ENCODE data around the gene ST6GAL1.

DNA sequence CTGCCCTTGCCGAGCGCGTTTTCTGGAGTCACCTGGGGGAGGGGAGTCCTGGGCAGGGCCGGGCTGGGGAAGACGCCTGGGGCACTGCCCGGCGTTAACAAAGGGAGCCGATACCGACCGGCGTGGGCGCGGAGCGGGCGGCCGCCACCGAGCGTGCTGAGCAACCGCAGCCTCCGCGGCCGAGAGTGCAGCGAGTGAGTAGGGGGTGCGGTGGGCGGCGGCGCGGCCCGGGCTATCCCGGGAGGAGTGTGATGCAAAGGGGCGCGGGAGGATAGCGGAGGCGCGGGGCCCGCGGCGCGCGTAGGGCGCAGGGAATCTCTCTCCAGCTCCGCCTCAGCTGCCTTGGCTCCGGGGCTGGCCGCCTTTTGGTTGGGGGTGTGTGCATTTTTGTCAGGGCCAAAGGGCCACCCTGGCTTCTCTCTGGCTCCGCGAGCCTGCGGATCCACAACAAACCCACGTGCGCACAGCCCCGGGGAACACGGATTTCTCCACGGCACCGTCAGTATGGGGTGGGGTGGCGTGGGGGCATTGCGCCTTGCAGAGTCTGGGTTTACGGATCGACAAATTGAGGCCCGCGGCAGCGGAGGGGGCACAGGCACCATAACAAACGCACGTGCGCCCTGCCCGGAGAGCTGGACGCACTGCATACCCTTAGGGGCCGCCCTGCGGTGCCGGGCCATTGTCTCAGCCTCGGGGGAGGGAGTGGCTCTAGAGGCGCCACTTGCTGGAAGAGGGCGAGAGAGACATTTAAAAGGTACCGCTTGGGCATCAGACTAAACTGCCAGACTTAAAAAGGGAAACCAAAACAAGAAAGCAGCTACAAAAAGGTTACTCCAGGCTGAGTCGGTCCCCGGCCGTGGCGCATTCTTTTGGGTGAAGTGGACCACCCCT lies 560 bp downstream of the ST6GAL1 start:
- TF ChIP-seq, protein P1, sequence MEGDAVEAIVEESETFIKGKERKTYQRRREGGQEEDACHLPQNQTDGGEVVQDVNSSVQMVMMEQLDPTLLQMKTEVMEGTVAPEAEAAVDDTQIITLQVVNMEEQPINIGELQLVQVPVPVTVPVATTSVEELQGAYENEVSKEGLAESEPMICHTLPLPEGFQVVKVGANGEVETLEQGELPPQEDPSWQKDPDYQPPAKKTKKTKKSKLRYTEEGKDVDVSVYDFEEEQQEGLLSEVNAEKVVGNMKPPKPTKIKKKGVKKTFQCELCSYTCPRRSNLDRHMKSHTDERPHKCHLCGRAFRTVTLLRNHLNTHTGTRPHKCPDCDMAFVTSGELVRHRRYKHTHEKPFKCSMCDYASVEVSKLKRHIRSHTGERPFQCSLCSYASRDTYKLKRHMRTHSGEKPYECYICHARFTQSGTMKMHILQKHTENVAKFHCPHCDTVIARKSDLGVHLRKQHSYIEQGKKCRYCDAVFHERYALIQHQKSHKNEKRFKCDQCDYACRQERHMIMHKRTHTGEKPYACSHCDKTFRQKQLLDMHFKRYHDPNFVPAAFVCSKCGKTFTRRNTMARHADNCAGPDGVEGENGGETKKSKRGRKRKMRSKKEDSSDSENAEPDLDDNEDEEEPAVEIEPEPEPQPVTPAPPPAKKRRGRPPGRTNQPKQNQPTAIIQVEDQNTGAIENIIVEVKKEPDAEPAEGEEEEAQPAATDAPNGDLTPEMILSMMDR (IDR thresholded peaks at IDR 0.05; ENCODE audit: low read depth, low read length) = peak; percentile 36
- no peak for TF ChIP-seq POLR2A (IDR thresholded peaks at IDR 0.05; ENCODE audit: extremely low read depth, insufficient read length)

Measured in NB4 (cell line).